HG02981 (cell line): ENCODE results near the gene SLC7A6.
"Not testable (repeated sequence)": the region's sequence is repeated elsewhere in the genome, so short reads cannot be mapped to it uniquely, and the experiment has no call there.

ENCODE experiments used
- ATAC-seq: cut with Tn5 transposase; IDR thresholded peaks from one replicate; pipeline ENCODE4 v1.9.1; 2021; ENCODE audit warnings: mild to moderate bottlenecking, moderate library complexity; ENCODE audit not compliant: unreplicated experiment

Gene SLC7A6

GRCh38 chr16:68281368-68282063, 17.2 kb downstream of the SLC7A6 start:
- no peak for ATAC-seq

- no peak for ATAC-seq
Measured at GRCh38 chr16:68282064-68282452, 17.7 kb downstream of the SLC7A6 start.

- ATAC-seq = no peak
Measured at GRCh38 chr16:68283346-68283745, 19.0 kb downstream of the SLC7A6 start.

GRCh38 chr16:68283801-68284598, 19.7 kb downstream of the SLC7A6 start:
- peak; percentile 43 for ATAC-seq

- peak; percentile 49 for ATAC-seq
Measured at GRCh38 chr16:68284847-68285246, 20.5 kb downstream of the SLC7A6 start.

- no peak for ATAC-seq
Measured at GRCh38 chr16:68285683-68286082, 21.4 kb downstream of the SLC7A6 start.

- no peak for ATAC-seq
Measured at GRCh38 chr16:68286153-68287074, 22.1 kb downstream of the SLC7A6 start.

- ATAC-seq = no peak
Measured at GRCh38 chr16:68287276-68288251, 23.2 kb downstream of the SLC7A6 start.

- no peak for ATAC-seq
Measured at GRCh38 chr16:68288252-68288650, 23.9 kb downstream of the SLC7A6 start.

GRCh38 chr16:68288796-68289195, 24.5 kb downstream of the SLC7A6 start:
- ATAC-seq = not testable (repeated sequence)

GRCh38 chr16:68289202-68289601, 24.9 kb downstream of the SLC7A6 start:
- no peak for ATAC-seq

GRCh38 chr16:68289621-68290329, 25.4 kb downstream of the SLC7A6 start:
- ATAC-seq = peak; percentile 85

GRCh38 chr16:68290450-68290849, 26.1 kb downstream of the SLC7A6 start:
- no peak for ATAC-seq

GRCh38 chr16:68291227-68291626, 26.9 kb downstream of the SLC7A6 start:
- no peak for ATAC-seq

GRCh38 chr16:68292425-68292824, 28.1 kb downstream of the SLC7A6 start:
- ATAC-seq = no peak

GRCh38 chr16:68296291-68296690, 32.0 kb downstream of the SLC7A6 start:
- no peak for ATAC-seq

- ATAC-seq = no peak
Measured at GRCh38 chr16:68296693-68297092, 32.4 kb downstream of the SLC7A6 start.

GRCh38 chr16:68297908-68298307, 33.6 kb downstream of the SLC7A6 start:
- no peak for ATAC-seq

GRCh38 chr16:68298312-68298711, 34.0 kb downstream of the SLC7A6 start:
- ATAC-seq = no peak
